Breast epithelium (tissue), 3 donors: ENCODE measurements around the gene XRRA1.

Experiments used
- CTCF ChIP-seq, 3 donors: fragments of 450-650 bp; IDR thresholded peaks; one replicate each; pipeline ENCODE4 v1.5.1; 2016 to 2017; ENCODE audit warnings: antibody characterized with exemption in 3 of 3, mild to moderate bottlenecking in 3 of 3, moderate library complexity in 3 of 3
- POLR2A ChIP-seq: fragments of 450-650 bp; IDR thresholded peaks from one replicate; pipeline ENCODE4 v1.6.1; 2016; ENCODE audit warnings: antibody characterized with exemption, mild to moderate bottlenecking, moderate library complexity
- POLR2AphosphoS5 ChIP-seq, 3 donors: sonication (generic); formaldehyde crosslinking; IDR thresholded peaks; one replicate each; pipeline ENCODE4 v1.6.1; 2017; ENCODE audit warnings: antibody characterized with exemption in 3 of 3

- TF ChIP-seq CTCF (IDR thresholded peaks at IDR 0.05) (no peak), POLR2A (no peak), POLR2AphosphoS5 (IDR thresholded peaks at IDR 0.05) (no peak)
Observed at GRCh38 chr11:74839971-74840370, 108.9 kb downstream of the XRRA1 start.
